ENCODE measurements around the gene FGD2.
"Not testable (repeated sequence)": the region's sequence is repeated elsewhere in the genome, so short reads cannot be mapped to it uniquely, and the experiment has no call there.

Gene FGD2

GRCh38 chr6:37020812-37021211, 15.4 kb downstream of the FGD2 start:
- DNase-seq = no peak

- no peak for DNase-seq
These were observed 16.1 kb downstream of the FGD2 start for GRCh38 chr6:37021356-37022129.

- no peak for DNase-seq
These were observed 16.8 kb downstream of the FGD2 start for GRCh38 chr6:37022135-37022863.

- DNase-seq = no peak
These were observed 19.3 kb downstream of the FGD2 start for GRCh38 chr6:37024656-37025337.

GRCh38 chr6:37025621-37026466, 20.4 kb downstream of the FGD2 start:
- DNase-seq = no peak

- DNase-seq = no peak
These were observed 21.7 kb downstream of the FGD2 start for GRCh38 chr6:37027036-37027720.

GRCh38 chr6:37027811-37028469, 22.5 kb downstream of the FGD2 start:
- no peak for DNase-seq

- DNase-seq = no peak
These were observed 24.0 kb downstream of the FGD2 start for GRCh38 chr6:37029249-37029971.

- no peak for DNase-seq
These were observed 25.1 kb downstream of the FGD2 start for GRCh38 chr6:37030599-37030998.

GRCh38 chr6:37032239-37032638, 26.8 kb downstream of the FGD2 start:
- DNase-seq = no peak

GRCh38 chr6:37033255-37033654, 27.8 kb downstream of the FGD2 start:
- no peak for DNase-seq

GRCh38 chr6:37033819-37034795, 28.7 kb downstream of the FGD2 start:
- DNase-seq = no peak

GRCh38 chr6:37036146-37036545, 30.7 kb downstream of the FGD2 start:
- no peak for DNase-seq

- DNase-seq = no peak
These were observed 33.1 kb downstream of the FGD2 start for GRCh38 chr6:37038292-37039198.

GRCh38 chr6:37039958-37040357, 34.5 kb downstream of the FGD2 start:
- no peak for DNase-seq

- no peak for DNase-seq
These were observed 36.1 kb downstream of the FGD2 start for GRCh38 chr6:37041521-37041920.

GRCh38 chr6:37042150-37042549, 36.7 kb downstream of the FGD2 start:
- no peak for DNase-seq

- not testable (repeated sequence) for DNase-seq
These were observed 37.6 kb downstream of the FGD2 start for GRCh38 chr6:37043091-37043490.

GRCh38 chr6:37047346-37047688, 41.9 kb downstream of the FGD2 start:
- DNase-seq = no peak
